Testis (tissue), 3 donors: ENCODE results near the gene MRI1. TPM values are rescaled to one million over a fixed set of nuclear protein-coding genes. Genes with fewer than 3 reads are reported as not detected.

Source experiments
- DNase-seq: peaks from one replicate; pipeline ENCODE4 v3.0.0-alpha.2; 2019
- H3K27ac ChIP-seq, 2 donors: fragments of 200-600 bp; sonication (generic); one replicate each; pipeline ENCODE4 v1.5.1; 2019
- H3K27me3 ChIP-seq: fragments of 200-600 bp; sonication (generic); one replicate; pipeline ENCODE4 v1.5.1; 2019
- H3K36me3 ChIP-seq: fragments of 200-600 bp; sonication (generic); one replicate; pipeline ENCODE4 v1.5.1; 2017; ENCODE audit warnings: low read depth; ENCODE audit errors: missing control alignments
- H3K4me1 ChIP-seq: fragments of 200-600 bp; sonication (generic); one replicate; pipeline ENCODE4 v1.5.1; 2019
- H3K4me3 ChIP-seq, 2 donors: fragments of 200-600 bp; sonication (generic); one replicate each; pipeline ENCODE4 v1.5.1; 2017 to 2019
- H3K9me3 ChIP-seq: fragments of 200-600 bp; sonication (generic); one replicate; pipeline ENCODE4 v1.5.1; 2017
- CTCF ChIP-seq, 3 experiments: fragments of 450-650 bp in 2 of 3; fragments of 200-600 bp in 1 of 3; sonication (generic) in 1 of 3; IDR thresholded peaks; one replicate each; pipeline ENCODE4 v1.5.1; 2016 to 2019; ENCODE audit warnings: antibody characterized with exemption in 3 of 3, mild to moderate bottlenecking in 2 of 3, moderate library complexity in 1 of 3
- POLR2A ChIP-seq: fragments of 450-650 bp; IDR thresholded peaks from one replicate; pipeline ENCODE4 v1.6.1; 2017; ENCODE audit warnings: antibody characterized with exemption, mild to moderate bottlenecking, moderate library complexity
- WGBS, 2 donors: methylation state at CpG; one replicate each; pipeline ENCODE4 v1.1.5; 2018; 5-methylcytosine and 5-hydroxymethylcytosine counted together
- intact Hi-C: fragments of 100-400 bp; cut with DNase I; formaldehyde crosslinking; loops from one replicate; pipeline ENCODE4 v1.15.1; 2023; ENCODE audit warnings: low total_unique reads
- polyA plus RNA-seq: library from polyadenylated mRNA; stranded (reverse); fragments of 350-450 nt; fragmentation: Illumina TruSeq; extraction: RNeasy Lipid Tissue Mini Kit (QIAGEN cat#74804); gene quantifications from one replicate; pipeline ENCODE4 v1.2.3, GENCODE V29; 2014; ENCODE audit warnings: low read depth, low replicate concordance; ENCODE audit not compliant: insufficient read depth
- total RNA-seq, 2 donors: library from RNA; depleted of rRNA; stranded (reverse); fragments of >200 nt; gene quantifications; one replicate each; pipeline ENCODE4 v1.2.3, GENCODE V29; 2016

MRI1 gene
- total and polyA plus RNA-seq, 3 donors from 2014 or later, result 6.7 to 33.0 (median 26.5) TPM

- Histone ChIP-seq H3K36me3 (no peaks in the 10 kb centered on the region), H3K27ac (peak overlapping the region in 1 of 2 donors; percentile 89), H3K27me3 (no peaks in the 10 kb centered on the region), H3K4me3 (no peak overlapping the region), H3K4me1 (peaks cover 18% of the 10 kb centered on the region), H3K9me3 (no peaks in the 10 kb centered on the region)
- WGBS, 2 donors, result 56 to 71% methylated on average over 1 to 4 of the region's 4 CpGs
- TF ChIP-seq POLR2A (no peak), CTCF (IDR thresholded peaks at IDR 0.05) (no peak)
- intact Hi-C loops, result no loop called here
- no peak for DNase-seq
Observed at GRCh38 chr19:13797058-13797440, 32.7 kb downstream of the MRI1 start.

GRCh38 chr19:13797870-13798269 lies 33.5 kb downstream of the MRI1 start:
- Histone ChIP-seq H3K9me3 (no peaks in the 10 kb centered on the region), H3K36me3 (no peaks in the 10 kb centered on the region), H3K27ac (no peak overlapping the region), H3K27me3 (no peaks in the 10 kb centered on the region), H3K4me1 (peaks cover 18% of the 10 kb centered on the region), H3K4me3 (no peak overlapping the region)
- 55 to 80% methylated on average over 7 of the region's 7 CpGs for WGBS, 2 donors
- intact Hi-C loops, result no loop called here
- no peak for TF ChIP-seq POLR2A
- no peak for TF ChIP-seq CTCF (IDR thresholded peaks at IDR 0.05)
- no peak for DNase-seq

- Histone ChIP-seq H3K4me3 (no peak overlapping the region), H3K36me3 (no peaks in the 10 kb centered on the region), H3K27me3 (no peaks in the 10 kb centered on the region), H3K4me1 (peaks cover 18% of the 10 kb centered on the region), H3K9me3 (no peaks in the 10 kb centered on the region), H3K27ac (no peak overlapping the region)
- intact Hi-C loops, result no loop called here
- TF ChIP-seq CTCF (IDR thresholded peaks at IDR 0.05), result no peak
- no peak for TF ChIP-seq POLR2A
- DNase-seq, result no peak
- 72 to 84% methylated on average over 22 of the region's 22 CpGs for WGBS, 2 donors
Observed at GRCh38 chr19:13799669-13800068, 35.3 kb downstream of the MRI1 start.

GRCh38 chr19:13803038-13803437 lies 38.7 kb downstream of the MRI1 start:
- TF ChIP-seq CTCF (IDR thresholded peaks at IDR 0.05) (no peak), POLR2A (no peak)
- 89% methylated on average over 9 of the region's 9 CpGs for WGBS, 2 donors
- Histone ChIP-seq H3K9me3 (no peaks in the 10 kb centered on the region), H3K27ac (no peak overlapping the region), H3K36me3 (no peaks in the 10 kb centered on the region), H3K4me3 (no peak overlapping the region), H3K27me3 (no peaks in the 10 kb centered on the region), H3K4me1 (no peaks in the 10 kb centered on the region)
- intact Hi-C loops, result no loop called here
- no peak for DNase-seq

GRCh38 chr19:13804830-13805683 lies 40.7 kb downstream of the MRI1 start:
- no peaks in the 10 kb centered on the region for H3K36me3 ChIP-seq
- 80% methylated on average over 31 to 35 of the region's 35 CpGs for WGBS, 2 donors

More at GRCh38 chr19:13804830-13805683, 40.7 kb downstream of the MRI1 start:
- intact Hi-C loops, result no loop called here
- H3K27ac ChIP-seq, result no peak overlapping the region
- H3K4me1 ChIP-seq, result no peaks in the 10 kb centered on the region
- no peaks in the 10 kb centered on the region for H3K27me3 ChIP-seq
- no peaks in the 10 kb centered on the region for H3K9me3 ChIP-seq
- H3K4me3 ChIP-seq, result no peak overlapping the region
- TF ChIP-seq POLR2A, result no peak
- no peak for TF ChIP-seq CTCF (IDR thresholded peaks at IDR 0.05)
- DNase-seq, result no peak
